Measurements from ENCODE around the gene TNFRSF14. TPM values are rescaled to one million over a fixed set of nuclear protein-coding genes. Genes with fewer than 3 reads are reported as not detected.
"Not testable (repeated sequence)": the region's sequence is repeated elsewhere in the genome, so short reads cannot be mapped to it uniquely, and the experiment has no call there.

The TNFRSF14 gene
- total RNA-seq, 1 experiment from 2014 or later = 24.4 TPM

- BruUV-seq (replicated peaks) = no TSS peak
- Mint-ChIP-seq H3K27ac (ENCODE audit: unreplicated experiment) (peak overlapping the region; percentile 27), H3K4me3 (ENCODE audit: low read depth, unreplicated experiment) (no peak overlapping the region), H3K9me3 (ENCODE audit: low read depth, unreplicated experiment) (no peaks in the 10 kb centered on the region), H3K27me3 (ENCODE audit: unreplicated experiment) (no peaks in the 10 kb centered on the region), H3K4me1 (ENCODE audit: low read depth, unreplicated experiment) (peaks cover 16% of the 10 kb centered on the region), H3K36me3 (ENCODE audit: insufficient read depth, unreplicated experiment) (peaks cover 8% of the 10 kb centered on the region)
- intact Hi-C loops (cut with micrococcal nuclease; ENCODE audit: unreplicated experiment) = no loop called here
- TF ChIP-seq CTCF (IDR thresholded peaks at IDR 0.05; ENCODE audit: unreplicated experiment) = no peak
- CTCF ChIA-PET = no interaction called here
- DNase-seq = peak; percentile 35
Measured at GRCh38 chr1:2566101-2567045, 10.2 kb downstream of the TNFRSF14 start.

GRCh38 chr1:2567083-2567679, 11.0 kb downstream of the TNFRSF14 start:
- H3K4me1 Mint-ChIP-seq (ENCODE audit: low read depth, unreplicated experiment) = peaks cover 16% of the 10 kb centered on the region
- DNase-seq = no peak
- peaks cover 6% of the 10 kb centered on the region for H3K36me3 Mint-ChIP-seq (ENCODE audit: insufficient read depth, unreplicated experiment)
- H3K9me3 Mint-ChIP-seq (ENCODE audit: low read depth, unreplicated experiment) = no peaks in the 10 kb centered on the region
- CTCF ChIA-PET = no interaction called here
- H3K27me3 Mint-ChIP-seq (ENCODE audit: unreplicated experiment) = no peaks in the 10 kb centered on the region
- TF ChIP-seq CTCF (IDR thresholded peaks at IDR 0.05; ENCODE audit: unreplicated experiment) = no peak
- intact Hi-C loops (cut with micrococcal nuclease; ENCODE audit: unreplicated experiment) = no loop called here
- H3K27ac Mint-ChIP-seq (ENCODE audit: unreplicated experiment) = no peak overlapping the region
- H3K4me3 Mint-ChIP-seq (ENCODE audit: low read depth, unreplicated experiment) = no peak overlapping the region
- BruUV-seq (replicated peaks) = no TSS peak

- DNase-seq; intact Hi-C loops (cut with micrococcal nuclease; ENCODE audit: unreplicated experiment); H3K27me3 Mint-ChIP-seq (ENCODE audit: unreplicated experiment); CTCF ChIA-PET; BruUV-seq (replicated peaks); H3K9me3 Mint-ChIP-seq (ENCODE audit: low read depth, unreplicated experiment); H3K4me3 Mint-ChIP-seq (ENCODE audit: low read depth, unreplicated experiment); H3K27ac Mint-ChIP-seq (ENCODE audit: unreplicated experiment): not testable (repeated sequence)
- H3K4me1 Mint-ChIP-seq (ENCODE audit: low read depth, unreplicated experiment) = peaks cover 16% of the 10 kb centered on the region
- H3K36me3 Mint-ChIP-seq (ENCODE audit: insufficient read depth, unreplicated experiment) = peaks cover 11% of the 10 kb centered on the region
Measured at GRCh38 chr1:2568187-2568816, 12.1 kb downstream of the TNFRSF14 start.

- CTCF ChIA-PET = no interaction called here
- no peak for TF ChIP-seq CTCF (IDR thresholded peaks at IDR 0.05; ENCODE audit: unreplicated experiment)
- no peak for DNase-seq
- Mint-ChIP-seq H3K27ac (ENCODE audit: unreplicated experiment) (no peak overlapping the region), H3K4me1 (ENCODE audit: low read depth, unreplicated experiment) (peaks cover 16% of the 10 kb centered on the region), H3K9me3 (ENCODE audit: low read depth, unreplicated experiment) (peaks cover 8% of the 10 kb centered on the region), H3K27me3 (ENCODE audit: unreplicated experiment) (no peaks in the 10 kb centered on the region), H3K4me3 (ENCODE audit: low read depth, unreplicated experiment) (no peak overlapping the region), H3K36me3 (ENCODE audit: insufficient read depth, unreplicated experiment) (peaks cover 11% of the 10 kb centered on the region)
- intact Hi-C loops (cut with micrococcal nuclease; ENCODE audit: unreplicated experiment) = no loop called here
- BruUV-seq (replicated peaks) = no TSS peak
Measured at GRCh38 chr1:2569060-2569459, 12.9 kb downstream of the TNFRSF14 start.

- DNase-seq; CTCF ChIA-PET; H3K4me3 Mint-ChIP-seq (ENCODE audit: low read depth, unreplicated experiment); intact Hi-C loops (cut with micrococcal nuclease; ENCODE audit: unreplicated experiment); H3K27me3 Mint-ChIP-seq (ENCODE audit: unreplicated experiment); BruUV-seq (replicated peaks); H3K9me3 Mint-ChIP-seq (ENCODE audit: low read depth, unreplicated experiment); H3K27ac Mint-ChIP-seq (ENCODE audit: unreplicated experiment): not testable (repeated sequence)
- peaks cover 16% of the 10 kb centered on the region for H3K36me3 Mint-ChIP-seq (ENCODE audit: insufficient read depth, unreplicated experiment)
- H3K4me1 Mint-ChIP-seq (ENCODE audit: low read depth, unreplicated experiment) = peaks cover 16% of the 10 kb centered on the region
Measured at GRCh38 chr1:2569703-2570102, 13.5 kb downstream of the TNFRSF14 start.

All from Calu3 (cell line).